ENCODE results near the gene PCBP2. TPM values are rescaled to one million over a fixed set of nuclear protein-coding genes. Genes with fewer than 3 reads are reported as not detected.

Gene PCBP2
- total and polyA plus RNA-seq, 2 of the 4 experiments (the other 2 are of a cell fraction): 190 to 586 TPM

DNA sequence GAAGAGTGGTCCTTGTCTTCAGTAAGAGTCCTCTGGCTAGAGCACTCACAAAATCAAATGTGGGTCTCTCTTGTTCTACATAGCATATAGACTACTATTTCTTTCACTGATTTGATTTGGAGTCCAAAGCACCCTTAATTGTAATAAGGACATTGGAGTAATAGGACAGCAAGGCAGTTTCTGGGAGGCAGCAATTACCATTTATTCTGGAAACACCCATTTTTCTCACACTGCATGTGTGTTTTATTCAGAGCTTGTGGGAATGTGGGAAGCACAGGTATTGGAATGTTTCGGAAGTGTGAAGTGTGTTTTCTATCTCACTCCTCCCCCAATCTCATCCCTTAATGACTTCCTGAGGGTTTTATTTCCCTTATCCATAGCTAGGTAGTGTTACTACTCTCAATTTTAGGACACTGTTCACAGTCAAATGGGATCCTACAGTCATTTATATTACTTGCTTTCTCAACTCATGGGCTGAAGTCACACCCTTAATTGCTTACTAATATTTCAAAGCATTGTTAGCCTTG, 20.2 kb downstream of the PCBP2 start:
- POLR2A ChIA-PET (ENCODE audit: unreplicated experiment): no interaction called here
- no peak overlapping the region for H3K27ac ChIP-seq (ENCODE audit: insufficient read depth, low read length)
- H3K9me1 ChIP-seq (ENCODE audit: insufficient read depth, low read length): no peaks in the 10 kb centered on the region
- H3K4me3 ChIP-seq (ENCODE audit: insufficient read depth, low read depth, low read length): no peak overlapping the region
- peaks cover 7% of the 10 kb centered on the region for H3K4me1 ChIP-seq (ENCODE audit: control insufficient read depth, insufficient read depth, low read length)
- no peak overlapping the region for H3K23ac ChIP-seq (ENCODE audit: low read depth, low read length)
- H3K27me3 ChIP-seq (ENCODE audit: control insufficient read depth, insufficient read depth, low read length): no peaks in the 10 kb centered on the region
- ATAC-seq (ENCODE audit: low read depth): no peak
- TF ChIP-seq, protein P1, sequence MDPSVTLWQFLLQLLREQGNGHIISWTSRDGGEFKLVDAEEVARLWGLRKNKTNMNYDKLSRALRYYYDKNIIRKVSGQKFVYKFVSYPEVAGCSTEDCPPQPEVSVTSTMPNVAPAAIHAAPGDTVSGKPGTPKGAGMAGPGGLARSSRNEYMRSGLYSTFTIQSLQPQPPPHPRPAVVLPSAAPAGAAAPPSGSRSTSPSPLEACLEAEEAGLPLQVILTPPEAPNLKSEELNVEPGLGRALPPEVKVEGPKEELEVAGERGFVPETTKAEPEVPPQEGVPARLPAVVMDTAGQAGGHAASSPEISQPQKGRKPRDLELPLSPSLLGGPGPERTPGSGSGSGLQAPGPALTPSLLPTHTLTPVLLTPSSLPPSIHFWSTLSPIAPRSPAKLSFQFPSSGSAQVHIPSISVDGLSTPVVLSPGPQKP (IDR thresholded peaks at IDR 0.05; ENCODE audit: borderline replicate concordance, low read depth, low read length): no peak
- TF ChIP-seq MAFK (IDR thresholded peaks at IDR 0.05; ENCODE audit: low read depth, low read length) (no peak), MXI1 (IDR thresholded peaks at IDR 0.05; ENCODE audit: borderline replicate concordance, low read depth, low read length) (no peak), CHD1 (IDR thresholded peaks at IDR 0.05; ENCODE audit: low read depth, low read length) (no peak), MAZ (IDR thresholded peaks at IDR 0.05; ENCODE audit: borderline replicate concordance, low read depth, low read length) (no peak), FOS (IDR thresholded peaks at IDR 0.05; ENCODE audit: low read depth, low read length) (no peak), CEBPB (IDR thresholded peaks at IDR 0.05; ENCODE audit: low read depth, low read length) (no peak), NFE2L2 (IDR thresholded peaks at IDR 0.05; ENCODE audit: low read depth, low read length) (no peak), SMC3 (IDR thresholded peaks at IDR 0.05; ENCODE audit: low read depth, low read length) (no peak), BHLHE40 (IDR thresholded peaks at IDR 0.05; ENCODE audit: low read depth, low read length) (no peak), RFX5 (IDR thresholded peaks at IDR 0.05; ENCODE audit: low read depth, low read length) (no peak), RAD21 (IDR thresholded peaks at IDR 0.05; ENCODE audit: low read length) (no peak), RCOR1 (IDR thresholded peaks at IDR 0.05; ENCODE audit: insufficient replicate concordance, low read length) (no peak), POLR2A (IDR thresholded peaks at IDR 0.05; ENCODE audit: low read depth, low read length) (no peak)
- TF ChIP-seq, protein P2, sequence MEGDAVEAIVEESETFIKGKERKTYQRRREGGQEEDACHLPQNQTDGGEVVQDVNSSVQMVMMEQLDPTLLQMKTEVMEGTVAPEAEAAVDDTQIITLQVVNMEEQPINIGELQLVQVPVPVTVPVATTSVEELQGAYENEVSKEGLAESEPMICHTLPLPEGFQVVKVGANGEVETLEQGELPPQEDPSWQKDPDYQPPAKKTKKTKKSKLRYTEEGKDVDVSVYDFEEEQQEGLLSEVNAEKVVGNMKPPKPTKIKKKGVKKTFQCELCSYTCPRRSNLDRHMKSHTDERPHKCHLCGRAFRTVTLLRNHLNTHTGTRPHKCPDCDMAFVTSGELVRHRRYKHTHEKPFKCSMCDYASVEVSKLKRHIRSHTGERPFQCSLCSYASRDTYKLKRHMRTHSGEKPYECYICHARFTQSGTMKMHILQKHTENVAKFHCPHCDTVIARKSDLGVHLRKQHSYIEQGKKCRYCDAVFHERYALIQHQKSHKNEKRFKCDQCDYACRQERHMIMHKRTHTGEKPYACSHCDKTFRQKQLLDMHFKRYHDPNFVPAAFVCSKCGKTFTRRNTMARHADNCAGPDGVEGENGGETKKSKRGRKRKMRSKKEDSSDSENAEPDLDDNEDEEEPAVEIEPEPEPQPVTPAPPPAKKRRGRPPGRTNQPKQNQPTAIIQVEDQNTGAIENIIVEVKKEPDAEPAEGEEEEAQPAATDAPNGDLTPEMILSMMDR (conservative IDR thresholded peaks at IDR 0.05; ENCODE audit: low read depth, low read length): no peak
- TF ChIP-seq, protein P3, sequence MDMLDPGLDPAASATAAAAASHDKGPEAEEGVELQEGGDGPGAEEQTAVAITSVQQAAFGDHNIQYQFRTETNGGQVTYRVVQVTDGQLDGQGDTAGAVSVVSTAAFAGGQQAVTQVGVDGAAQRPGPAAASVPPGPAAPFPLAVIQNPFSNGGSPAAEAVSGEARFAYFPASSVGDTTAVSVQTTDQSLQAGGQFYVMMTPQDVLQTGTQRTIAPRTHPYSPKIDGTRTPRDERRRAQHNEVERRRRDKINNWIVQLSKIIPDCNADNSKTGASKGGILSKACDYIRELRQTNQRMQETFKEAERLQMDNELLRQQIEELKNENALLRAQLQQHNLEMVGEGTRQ (IDR thresholded peaks at IDR 0.05; ENCODE audit: low read depth, low read length): no peak
- no peak for DNase-seq
- H4K5ac ChIP-seq (ENCODE audit: low read depth, low read length): no peak overlapping the region
- H4K91ac ChIP-seq (ENCODE audit: insufficient read depth, low read depth, low read length): no peak overlapping the region
- no peak overlapping the region for H2AK9ac ChIP-seq (replicated peaks; ENCODE audit: low read depth, low read length, poor library complexity)
- H3K9me3 ChIP-seq (ENCODE audit: control insufficient read depth, insufficient read depth, low read length): no peaks in the 10 kb centered on the region
- intact Hi-C loops (cut with micrococcal nuclease) (no loop called here), in situ Hi-C loops (cut with MboI; ENCODE audit: low sequenced_read_pairs) (no loop called here), dilution Hi-C loops (cut with HindIII; ENCODE audit: low sequenced_read_pairs, unreplicated experiment) (no loop called here)
- H2BK15ac ChIP-seq (ENCODE audit: low read depth, low read length): no peak overlapping the region
- no peak overlapping the region for H3K56ac ChIP-seq (ENCODE audit: extremely low read depth, insufficient read depth, low read length)
- BruUV-seq (replicated peaks): no TSS peak
- H3K18ac ChIP-seq (ENCODE audit: low read depth, low read length): no peak overlapping the region
- no peak overlapping the region for H2BK20ac ChIP-seq (ENCODE audit: low read depth, low read length)
- H3K79me1 ChIP-seq (ENCODE audit: low read depth in 1 of 2, low read length in 2 of 2): peaks cover 27 to 70% of the 10 kb centered on the region in 2 experiments
- H3K14ac ChIP-seq (replicated peaks; ENCODE audit: low read depth, low read length): no peak overlapping the region
- no peak overlapping the region for H4K8ac ChIP-seq (ENCODE audit: low read depth in 2 of 2, low read length in 2 of 2)
- no peak overlapping the region for H3K9ac ChIP-seq (ENCODE audit: low read depth, low read length)
- no peak overlapping the region for H2AK5ac ChIP-seq (ENCODE audit: low read depth, low read length)
- no peak overlapping the region for H3K4ac ChIP-seq (ENCODE audit: low read depth, low read length)
- H2AFZ ChIP-seq (replicated peaks; ENCODE audit: low read length, poor library complexity): no peak overlapping the region
- H2BK5ac ChIP-seq (ENCODE audit: low read depth, low read length, poor library complexity, severe bottlenecking): no peak overlapping the region
- WGBS, 2 experiments (ENCODE audit: extremely low coverage in 2 of 2, insufficient read length in 1 of 2): no CpG with 5 or more reads among the region's 1 CpG
- CTCF ChIA-PET: no interaction called here
- peaks cover 84% of the 10 kb centered on the region for H3K36me3 ChIP-seq (ENCODE audit: control insufficient read depth, insufficient read depth, low read length)
- no peak overlapping the region for H3K4me2 ChIP-seq (ENCODE audit: low read depth, low read length)
- H2BK120ac ChIP-seq (ENCODE audit: low read depth, low read length): no peak overlapping the region
- peaks cover 82% of the 10 kb centered on the region for H4K20me1 ChIP-seq (ENCODE audit: insufficient read depth, low read length)

Measured in IMR-90 (cell line).